HEK293 (cell line): ENCODE measurements around the gene ERMN.

Source experiments
- CTCF ChIA-PET: fragments of 350-600 bp; formaldehyde crosslinking; extraction: SDS; loops from one replicate; lab custom pipeline; 2021; ENCODE audit warnings: antibody characterized with exemption; lab: Yijun Ruan, JAX
- POLR2A ChIA-PET: fragments of 300-600 bp; formaldehyde crosslinking; extraction: SDS; loops from one replicate; lab custom pipeline; 2020; ENCODE audit warnings: antibody characterized with exemption, inconsistent platforms; lab: Yijun Ruan, JAX
- H3K27ac ChIP-seq: fragments of 200-500 bp; sonication (Bioruptor generic); 2 replicates; pipeline ENCODE4 v1.5.1; 2014; ENCODE audit warnings: low read depth, low read length, control low read depth, inconsistent platforms; ENCODE audit errors: extremely low read depth
- H3K36me3 ChIP-seq, 2 experiments: fragments of 200-500 bp in 1 of 2; sonication (Bioruptor generic) in 1 of 2; 1 replicate in 1 of 2; 2 replicates in 1 of 2; pipeline ENCODE4 v1.5.1; 2014 to 2017; ENCODE audit warnings: inconsistent platforms in 2 of 2, low read length in 2 of 2; ENCODE audit not compliant: control insufficient read depth in 2 of 2, insufficient read depth in 1 of 2
- H3K4me1 ChIP-seq: fragments of 200-500 bp; sonication (Bioruptor generic); 2 replicates; pipeline ENCODE4 v1.5.1; 2014; ENCODE audit warnings: mild to moderate bottlenecking, low read length, inconsistent platforms; ENCODE audit not compliant: control insufficient read depth, insufficient read depth
- H3K4me3 ChIP-seq: 2 replicates; pipeline ENCODE4 v1.5.1; 2011; ENCODE audit warnings: low read depth, mild to moderate bottlenecking, control low read depth, low read length, moderate library complexity
- H3K9me3 ChIP-seq: fragments of 200-500 bp; sonication (Bioruptor generic); 2 replicates; pipeline ENCODE4 v1.5.1; 2014; ENCODE audit warnings: low read depth, low read length, inconsistent platforms; ENCODE audit not compliant: control insufficient read depth, insufficient read depth
- HOXC10 ChIP-seq: sonication (generic); formaldehyde crosslinking; IDR thresholded peaks from 2 replicates; pipeline ENCODE4 v1.8.1; 2023; ENCODE audit warnings: mild to moderate bottlenecking, missing genetic modification reagents
- REPIN1 ChIP-seq: fragments of 450-650 bp; formaldehyde crosslinking; IDR thresholded peaks from 2 replicates; pipeline ENCODE4 v1.5.1; 2017; ENCODE audit warnings: missing biosample characterization, missing genetic modification characterization, low read depth
- TSHZ1 ChIP-seq: fragments of 450-650 bp; formaldehyde crosslinking; IDR thresholded peaks from 2 replicates; pipeline ENCODE4 v1.5.1; 2016; ENCODE audit warnings: missing biosample characterization, missing genetic modification characterization, borderline replicate concordance
- ZBTB8A ChIP-seq: fragments of 450-650 bp; formaldehyde crosslinking; IDR thresholded peaks from 2 replicates; pipeline ENCODE4 v1.5.1; 2016; ENCODE audit warnings: missing biosample characterization, missing genetic modification characterization
- ZFP41 ChIP-seq: fragments of 450-650 bp; formaldehyde crosslinking; IDR thresholded peaks from 2 replicates; pipeline ENCODE4 v1.5.1; 2016; ENCODE audit warnings: missing biosample characterization, missing genetic modification characterization, borderline replicate concordance
- ZFP69B ChIP-seq: fragments of 450-650 bp; formaldehyde crosslinking; IDR thresholded peaks from 2 replicates; pipeline ENCODE4 v1.5.1; 2016; ENCODE audit warnings: missing biosample characterization, missing genetic modification characterization
- ZNF132 ChIP-seq: fragments of 450-650 bp; formaldehyde crosslinking; IDR thresholded peaks from 2 replicates; pipeline ENCODE4 v1.5.1; 2017; ENCODE audit warnings: missing biosample characterization, missing genetic modification characterization, borderline replicate concordance
- ZNF157 ChIP-seq: fragments of 450-650 bp; formaldehyde crosslinking; IDR thresholded peaks from 2 replicates; pipeline ENCODE4 v1.5.1; 2016; ENCODE audit warnings: missing biosample characterization, missing genetic modification characterization
- ZNF175 ChIP-seq: fragments of 450-650 bp; formaldehyde crosslinking; IDR thresholded peaks from 2 replicates; pipeline ENCODE4 v1.5.1; 2016; ENCODE audit warnings: missing biosample characterization, missing genetic modification characterization
- ZNF184 ChIP-seq: fragments of 450-650 bp; IDR thresholded peaks from 2 replicates; pipeline ENCODE4 v1.5.1; 2018; ENCODE audit warnings: missing biosample characterization, mild to moderate bottlenecking, missing genetic modification characterization
- ZNF266 ChIP-seq: fragments of 450-650 bp; formaldehyde crosslinking; IDR thresholded peaks from 2 replicates; pipeline ENCODE4 v1.5.1; 2016; ENCODE audit warnings: missing biosample characterization, missing genetic modification characterization, low read depth
- ZNF274 ChIP-seq, 2 experiments: fragments of 200-500 bp in 1 of 2; fragments of 450-650 bp in 1 of 2; sonication (Bioruptor generic) in 1 of 2; formaldehyde crosslinking in 1 of 2; IDR thresholded peaks; 2 replicates each; pipeline versions ENCODE4 v1.5.1 to v1.6.1; 2014 to 2016; ENCODE audit warnings: borderline replicate concordance in 1 of 2, inconsistent platforms in 1 of 2, low read length in 1 of 2, missing biosample characterization in 1 of 2, missing genetic modification characterization in 1 of 2
- ZNF416 ChIP-seq: fragments of 450-650 bp; formaldehyde crosslinking; IDR thresholded peaks from 2 replicates; pipeline ENCODE4 v1.5.1; 2016; ENCODE audit warnings: missing biosample characterization, missing genetic modification characterization
- ZNF518A ChIP-seq: fragments of 450-650 bp; formaldehyde crosslinking; conservative IDR thresholded peaks from 2 replicates; pipeline ENCODE4 v1.5.1; 2016; ENCODE audit warnings: low read depth, missing biosample characterization, missing genetic modification characterization
- ZNF621 ChIP-seq: fragments of 450-650 bp; formaldehyde crosslinking; IDR thresholded peaks from 2 replicates; pipeline ENCODE4 v1.5.1; 2017; ENCODE audit warnings: missing biosample characterization, missing genetic modification characterization
- ZNF747 ChIP-seq: fragments of 450-650 bp; formaldehyde crosslinking; IDR thresholded peaks from 2 replicates; pipeline ENCODE4 v1.5.1; 2016; ENCODE audit warnings: missing biosample characterization, missing genetic modification characterization
- ZNF785 ChIP-seq: fragments of 450-650 bp; formaldehyde crosslinking; IDR thresholded peaks from 2 replicates; pipeline ENCODE4 v1.5.1; 2016; ENCODE audit warnings: missing biosample characterization, missing genetic modification characterization
- ZSCAN30 ChIP-seq: fragments of 450-650 bp; IDR thresholded peaks from 2 replicates; pipeline ENCODE4 v1.5.1; 2018; ENCODE audit warnings: missing biosample characterization, mild to moderate bottlenecking, missing genetic modification characterization, moderate library complexity
- TF ChIP-seq, protein P1 (sequence below): fragments of 450-650 bp; formaldehyde crosslinking; IDR thresholded peaks from 2 replicates; pipeline ENCODE4 v1.5.1; 2016; ENCODE audit warnings: missing biosample characterization, missing genetic modification characterization
- TF ChIP-seq, protein P2 (sequence below): fragments of 450-650 bp; formaldehyde crosslinking; IDR thresholded peaks from 2 replicates; pipeline ENCODE4 v1.5.1; 2016; ENCODE audit warnings: missing biosample characterization, missing genetic modification characterization
- TF ChIP-seq, protein P3 (sequence below): fragments of 450-650 bp; formaldehyde crosslinking; IDR thresholded peaks from 2 replicates; pipeline ENCODE4 v1.5.1; 2017; ENCODE audit warnings: missing biosample characterization, missing genetic modification characterization

ERMN gene

DNA sequence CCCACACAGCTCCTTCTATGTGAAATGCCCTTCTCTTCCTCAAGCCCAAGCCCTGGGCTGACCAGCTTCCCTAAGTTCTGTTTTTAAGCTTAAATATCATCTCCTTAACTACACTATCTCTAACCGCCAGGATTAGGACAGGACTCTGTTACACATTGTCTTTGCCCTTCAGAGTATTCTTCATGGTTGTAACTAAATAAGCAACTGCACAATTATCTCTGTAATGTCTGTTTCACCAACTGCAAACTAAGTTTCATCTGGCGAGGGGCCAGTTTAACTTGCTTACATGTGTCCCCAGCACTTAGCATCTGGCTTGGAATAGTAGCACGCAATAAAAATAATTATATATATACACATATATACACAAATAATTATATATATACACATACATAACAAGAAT is 1.1 kb upstream of the ERMN start (continued):
- TF ChIP-seq, protein P1, sequence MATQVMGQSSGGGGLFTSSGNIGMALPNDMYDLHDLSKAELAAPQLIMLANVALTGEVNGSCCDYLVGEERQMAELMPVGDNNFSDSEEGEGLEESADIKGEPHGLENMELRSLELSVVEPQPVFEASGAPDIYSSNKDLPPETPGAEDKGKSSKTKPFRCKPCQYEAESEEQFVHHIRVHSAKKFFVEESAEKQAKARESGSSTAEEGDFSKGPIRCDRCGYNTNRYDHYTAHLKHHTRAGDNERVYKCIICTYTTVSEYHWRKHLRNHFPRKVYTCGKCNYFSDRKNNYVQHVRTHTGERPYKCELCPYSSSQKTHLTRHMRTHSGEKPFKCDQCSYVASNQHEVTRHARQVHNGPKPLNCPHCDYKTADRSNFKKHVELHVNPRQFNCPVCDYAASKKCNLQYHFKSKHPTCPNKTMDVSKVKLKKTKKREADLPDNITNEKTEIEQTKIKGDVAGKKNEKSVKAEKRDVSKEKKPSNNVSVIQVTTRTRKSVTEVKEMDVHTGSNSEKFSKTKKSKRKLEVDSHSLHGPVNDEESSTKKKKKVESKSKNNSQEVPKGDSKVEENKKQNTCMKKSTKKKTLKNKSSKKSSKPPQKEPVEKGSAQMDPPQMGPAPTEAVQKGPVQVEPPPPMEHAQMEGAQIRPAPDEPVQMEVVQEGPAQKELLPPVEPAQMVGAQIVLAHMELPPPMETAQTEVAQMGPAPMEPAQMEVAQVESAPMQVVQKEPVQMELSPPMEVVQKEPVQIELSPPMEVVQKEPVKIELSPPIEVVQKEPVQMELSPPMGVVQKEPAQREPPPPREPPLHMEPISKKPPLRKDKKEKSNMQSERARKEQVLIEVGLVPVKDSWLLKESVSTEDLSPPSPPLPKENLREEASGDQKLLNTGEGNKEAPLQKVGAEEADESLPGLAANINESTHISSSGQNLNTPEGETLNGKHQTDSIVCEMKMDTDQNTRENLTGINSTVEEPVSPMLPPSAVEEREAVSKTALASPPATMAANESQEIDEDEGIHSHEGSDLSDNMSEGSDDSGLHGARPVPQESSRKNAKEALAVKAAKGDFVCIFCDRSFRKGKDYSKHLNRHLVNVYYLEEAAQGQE (tag by site-specific recombination): no peak
- no peak for TF ChIP-seq ZNF274 (IDR thresholded peaks at IDR 0.05; ENCODE audit: low read length)
- TF ChIP-seq ZNF274 (tag by site-specific recombination; IDR thresholded peaks at IDR 0.05; ENCODE audit: borderline replicate concordance): no peak
- no peak for TF ChIP-seq ZNF175 (tag by site-specific recombination)
- no peak for TF ChIP-seq ZNF747
- TF ChIP-seq ZBTB8A (tag by site-specific recombination): no peak

DNA sequence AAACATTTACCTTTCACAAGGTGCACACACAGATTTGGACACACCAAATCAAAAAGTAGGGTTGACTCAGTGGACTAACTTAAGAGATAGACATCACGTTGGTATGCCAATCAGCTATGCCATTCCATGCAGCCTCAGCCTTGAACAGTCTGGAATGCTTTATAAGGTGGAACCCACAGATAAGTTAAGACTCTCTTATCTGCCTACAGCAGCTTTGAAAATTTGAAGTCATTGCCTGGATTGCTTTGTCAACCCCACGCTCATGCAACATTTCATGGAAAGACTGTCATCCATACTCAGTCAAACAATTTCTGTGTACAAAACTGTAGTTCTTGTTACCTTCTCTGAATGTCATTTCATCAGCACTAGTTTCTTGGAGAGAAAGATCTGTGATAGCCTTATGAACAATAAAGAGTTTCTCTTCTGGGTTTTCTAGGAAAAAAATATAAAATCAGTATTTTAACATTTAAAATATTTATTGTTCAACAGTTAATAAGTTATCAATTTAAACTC is 1.2 kb downstream of the ERMN start:
- ChIA-PET POLR2A (no interaction called here), CTCF (interaction anchor here (0.6 to 7.0 kb wide), 4 partner anchors 12 to 403 kb away, joined by 3 to 100 read pairs (median 12); no protein-coding TSS in a partner anchor)
- Histone ChIP-seq H3K4me1 (no peaks in the 10 kb centered on the region), H3K4me3 (no peak overlapping the region), H3K27ac (no peak overlapping the region), H3K36me3 (no peaks in the 10 kb centered on the region), H3K9me3 (no peaks in the 10 kb centered on the region)
- no peak for TF ChIP-seq ZFP69B (tag by site-specific recombination)
- no peak for TF ChIP-seq ZNF416 (tag by site-specific recombination)
- no peak for TF ChIP-seq ZNF184 (tag by site-specific recombination)
- TF ChIP-seq, protein P2, sequence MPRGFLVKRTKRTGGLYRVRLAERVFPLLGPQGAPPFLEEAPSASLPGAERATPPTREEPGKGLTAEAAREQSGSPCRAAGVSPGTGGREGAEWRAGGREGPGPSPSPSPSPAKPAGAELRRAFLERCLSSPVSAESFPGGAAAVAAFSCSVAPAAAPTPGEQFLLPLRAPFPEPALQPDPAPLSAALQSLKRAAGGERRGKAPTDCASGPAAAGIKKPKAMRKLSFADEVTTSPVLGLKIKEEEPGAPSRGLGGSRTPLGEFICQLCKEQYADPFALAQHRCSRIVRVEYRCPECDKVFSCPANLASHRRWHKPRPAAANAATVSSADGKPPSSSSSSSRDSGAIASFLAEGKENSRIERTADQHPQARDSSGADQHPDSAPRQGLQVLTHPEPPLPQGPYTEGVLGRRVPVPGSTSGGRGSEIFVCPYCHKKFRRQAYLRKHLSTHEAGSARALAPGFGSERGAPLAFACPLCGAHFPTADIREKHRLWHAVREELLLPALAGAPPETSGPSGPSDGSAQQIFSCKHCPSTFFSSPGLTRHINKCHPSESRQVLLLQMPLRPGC (tag by site-specific recombination): no peak
- no peak for TF ChIP-seq ZSCAN30
- no peak for TF ChIP-seq HOXC10 (CRISPR knock-in tag)
- no peak for TF ChIP-seq ZNF157 (tag by site-specific recombination)
- TF ChIP-seq ZFP41 (tag by site-specific recombination): no peak
- TF ChIP-seq ZNF785 (tag by site-specific recombination): no peak
- TF ChIP-seq, protein P3, sequence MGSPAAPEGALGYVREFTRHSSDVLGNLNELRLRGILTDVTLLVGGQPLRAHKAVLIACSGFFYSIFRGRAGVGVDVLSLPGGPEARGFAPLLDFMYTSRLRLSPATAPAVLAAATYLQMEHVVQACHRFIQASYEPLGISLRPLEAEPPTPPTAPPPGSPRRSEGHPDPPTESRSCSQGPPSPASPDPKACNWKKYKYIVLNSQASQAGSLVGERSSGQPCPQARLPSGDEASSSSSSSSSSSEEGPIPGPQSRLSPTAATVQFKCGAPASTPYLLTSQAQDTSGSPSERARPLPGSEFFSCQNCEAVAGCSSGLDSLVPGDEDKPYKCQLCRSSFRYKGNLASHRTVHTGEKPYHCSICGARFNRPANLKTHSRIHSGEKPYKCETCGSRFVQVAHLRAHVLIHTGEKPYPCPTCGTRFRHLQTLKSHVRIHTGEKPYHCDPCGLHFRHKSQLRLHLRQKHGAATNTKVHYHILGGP (tag by site-specific recombination): no peak
- no peak for TF ChIP-seq ZNF266 (tag by site-specific recombination)
- no peak for TF ChIP-seq ZNF621 (tag by site-specific recombination)
- no peak for TF ChIP-seq REPIN1 (tag by site-specific recombination)
- no peak for TF ChIP-seq ZNF518A (tag by site-specific recombination)
- no peak for TF ChIP-seq ZNF132 (tag by site-specific recombination)
- no peak for TF ChIP-seq TSHZ1 (tag by site-specific recombination)
